Mesenteric fat pad (tissue), 1 donor: ENCODE results near the gene TTC34. TPM values are rescaled to one million over a fixed set of nuclear protein-coding genes. Genes with fewer than 3 reads are reported as not detected.
A peak's percentile ranks its signal among the peaks of the same experiment; 100 is the strongest.

Experiments
- DNase-seq: peaks from one replicate; pipeline ENCODE4 v3.0.0-alpha.2; 2020; ENCODE audit warnings: low spot score
- total RNA-seq: library from RNA; stranded (reverse); fragmentation: NEBNext Ultra II Directional; extraction: Animal tissue kit (Norgen Biotek cat#: 25700); gene quantifications from one replicate; pipeline ENCODE4 v1.2.1, GENCODE V29; 2021
- donor health status: DM: yes; HTN: yes; CAD: no.

The TTC34 gene
- total RNA-seq, 1 donor from 2014 or later: 0.35 TPM

GRCh38 chr1:2643414-2644077 is 157.9 kb downstream of the TTC34 start:
- no peak for DNase-seq

- DNase-seq: peak; percentile 96
Measured at GRCh38 chr1:2642560-2643413, 158.7 kb downstream of the TTC34 start.

DNA sequence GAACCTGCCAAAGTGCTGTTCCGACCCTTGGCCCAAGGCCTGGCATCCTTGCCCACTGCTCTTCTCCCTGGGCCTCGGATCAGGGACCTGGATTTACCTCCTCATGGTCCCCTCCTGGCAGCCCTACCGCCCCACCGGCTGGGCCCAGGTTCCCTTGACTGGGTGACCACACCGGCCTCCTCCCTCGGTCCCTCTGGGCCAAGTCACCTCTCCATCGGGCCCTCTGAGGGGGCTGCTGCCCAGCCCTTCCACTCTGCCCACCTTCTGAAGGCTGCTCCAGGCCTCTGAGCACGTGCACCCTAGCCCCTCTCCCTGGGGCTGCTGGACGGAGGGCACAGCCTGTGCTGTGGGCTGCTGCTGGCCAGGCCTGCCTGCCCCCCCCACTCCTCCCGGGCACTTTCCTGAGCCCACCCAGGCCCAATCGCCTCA is 159.3 kb downstream of the TTC34 start:
- no peak for DNase-seq

GRCh38 chr1:2641381-2642130 is 159.9 kb downstream of the TTC34 start:
- no peak for DNase-seq

GRCh38 chr1:2640626-2641025 is 160.9 kb downstream of the TTC34 start:
- DNase-seq: no peak

GRCh38 chr1:2639607-2640521 is 161.6 kb downstream of the TTC34 start:
- DNase-seq: no peak

- DNase-seq: peak; percentile 87
Measured at GRCh38 chr1:2639203-2639602, 162.3 kb downstream of the TTC34 start.

DNA sequence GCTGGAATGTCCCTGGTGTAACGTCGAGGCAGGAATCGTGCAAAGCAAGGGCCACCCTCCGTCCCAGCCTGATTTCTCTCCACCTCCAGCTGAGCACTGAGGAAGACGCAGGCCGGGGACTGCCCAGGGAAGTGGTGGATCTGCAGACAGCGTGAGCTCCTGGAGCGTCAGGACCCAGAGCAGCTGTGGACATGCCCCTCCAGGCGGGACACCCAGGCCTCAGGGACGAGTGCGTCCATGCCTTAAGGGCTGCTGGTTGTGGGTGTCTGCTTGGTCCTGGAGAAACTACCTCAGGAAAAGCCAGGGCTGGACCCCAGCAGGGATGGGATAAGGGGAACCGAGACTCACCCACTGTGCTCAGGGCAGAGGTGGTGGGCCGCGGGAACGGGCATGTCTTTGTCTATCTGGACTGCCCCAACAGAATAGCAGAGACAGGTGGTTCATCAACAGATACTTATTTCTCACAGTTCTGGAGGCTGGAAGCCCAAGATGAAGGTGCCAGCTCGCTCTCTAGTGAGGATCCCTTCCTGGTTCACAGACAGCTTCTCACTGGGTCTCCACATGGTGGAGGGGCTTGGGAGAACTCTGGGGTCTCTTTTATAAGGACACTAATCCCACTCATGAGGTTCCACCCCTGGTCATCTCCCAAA is 162.9 kb downstream of the TTC34 start:
- DNase-seq: peak; percentile 86

GRCh38 chr1:2637442-2638145 is 163.9 kb downstream of the TTC34 start:
- DNase-seq: peak; percentile 60

- peak; percentile 33 for DNase-seq
Measured at GRCh38 chr1:2636733-2637132, 164.8 kb downstream of the TTC34 start.

DNA sequence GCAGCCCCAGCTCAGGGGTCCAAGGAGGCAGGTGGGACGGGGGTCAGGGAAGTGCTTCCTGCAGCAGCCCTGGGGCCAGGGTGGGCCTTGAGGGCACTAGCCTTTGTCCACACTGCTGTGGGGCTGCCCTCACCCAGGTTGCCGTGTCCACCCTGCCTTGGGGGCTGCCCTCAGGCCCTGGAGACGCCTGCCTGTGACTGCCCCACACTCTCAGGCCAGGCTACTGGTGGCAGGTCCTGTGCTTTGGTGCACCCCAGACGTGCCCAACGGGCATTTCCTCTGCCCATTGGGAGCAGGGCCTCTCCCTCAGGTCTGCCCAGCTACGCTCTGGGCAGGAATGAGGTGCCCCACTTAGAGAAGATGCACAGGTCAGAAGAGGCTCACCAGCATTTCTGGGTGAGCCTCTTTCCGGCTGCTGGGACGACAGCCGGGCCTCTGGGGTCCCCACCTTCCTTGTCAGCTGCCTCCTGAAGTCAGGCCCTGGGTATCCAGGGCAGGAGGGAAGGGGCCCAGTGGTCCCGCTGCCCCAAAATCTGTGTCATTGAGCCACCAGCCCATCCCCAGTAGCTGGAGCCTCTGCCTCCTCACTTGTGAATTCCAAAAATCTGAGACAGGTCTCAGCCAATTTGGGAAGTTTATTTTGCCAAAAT is 166.0 kb downstream of the TTC34 start:
- peak; percentile 49 for DNase-seq

- no peak for DNase-seq
Measured at GRCh38 chr1:2633936-2634491, 167.5 kb downstream of the TTC34 start.

DNA sequence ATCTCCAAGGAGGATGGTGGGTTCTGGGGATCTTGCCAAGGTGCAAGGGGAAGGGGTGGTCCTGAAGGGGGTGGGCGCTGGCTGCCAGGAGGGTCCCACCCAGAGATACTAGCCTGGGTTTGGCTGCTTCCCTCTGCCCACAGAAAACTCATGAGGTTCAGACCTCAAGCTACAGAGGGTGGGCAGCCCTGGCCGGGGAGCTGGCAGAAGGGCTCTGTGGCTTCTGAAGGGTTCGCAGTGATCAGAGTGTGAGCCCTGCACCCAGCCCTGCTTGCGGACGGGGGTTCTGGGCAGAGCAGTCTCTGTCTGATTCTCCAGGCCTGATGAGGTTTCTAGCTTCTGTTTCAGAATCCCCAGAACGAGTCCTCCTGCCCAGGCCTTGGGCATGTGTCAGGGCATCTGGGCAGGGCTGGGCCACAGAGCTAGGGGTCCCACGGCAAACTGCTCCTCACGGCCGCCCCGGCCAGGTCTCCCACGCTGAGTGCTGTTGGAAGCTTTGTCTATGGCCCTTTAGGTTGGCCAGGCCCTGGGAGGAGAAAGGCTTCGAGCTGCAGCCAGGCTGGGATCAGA is 168.0 kb downstream of the TTC34 start:
- no peak for DNase-seq

- DNase-seq: no peak
Measured at GRCh38 chr1:2632561-2633361, 168.7 kb downstream of the TTC34 start, which contains the start of gene MMEL1. Gene MMEL1, minus strand, starts transcription at chr1:2633016. Its CDS starts 3,532 bp downstream, at chr1:2629484.

DNA sequence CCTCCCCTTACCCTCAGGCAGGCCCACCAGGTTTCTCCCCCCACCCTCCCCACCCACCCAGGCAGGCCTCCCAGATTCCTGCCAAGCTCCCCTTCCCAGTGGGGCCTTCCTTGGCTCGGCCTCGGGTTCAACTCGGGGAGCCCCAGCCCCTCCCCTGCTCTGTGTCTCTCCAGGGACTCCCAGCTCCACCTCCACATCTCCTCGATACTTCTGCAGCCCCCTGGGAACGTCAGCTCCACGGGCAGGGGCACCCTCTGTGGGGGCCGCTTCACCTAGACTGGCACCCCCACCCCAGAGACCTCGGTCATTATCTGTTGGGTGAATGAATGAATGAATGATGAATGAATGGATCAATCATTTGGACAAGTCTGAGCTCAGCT is 169.5 kb downstream of the TTC34 start:
- DNase-seq: no peak

DNA sequence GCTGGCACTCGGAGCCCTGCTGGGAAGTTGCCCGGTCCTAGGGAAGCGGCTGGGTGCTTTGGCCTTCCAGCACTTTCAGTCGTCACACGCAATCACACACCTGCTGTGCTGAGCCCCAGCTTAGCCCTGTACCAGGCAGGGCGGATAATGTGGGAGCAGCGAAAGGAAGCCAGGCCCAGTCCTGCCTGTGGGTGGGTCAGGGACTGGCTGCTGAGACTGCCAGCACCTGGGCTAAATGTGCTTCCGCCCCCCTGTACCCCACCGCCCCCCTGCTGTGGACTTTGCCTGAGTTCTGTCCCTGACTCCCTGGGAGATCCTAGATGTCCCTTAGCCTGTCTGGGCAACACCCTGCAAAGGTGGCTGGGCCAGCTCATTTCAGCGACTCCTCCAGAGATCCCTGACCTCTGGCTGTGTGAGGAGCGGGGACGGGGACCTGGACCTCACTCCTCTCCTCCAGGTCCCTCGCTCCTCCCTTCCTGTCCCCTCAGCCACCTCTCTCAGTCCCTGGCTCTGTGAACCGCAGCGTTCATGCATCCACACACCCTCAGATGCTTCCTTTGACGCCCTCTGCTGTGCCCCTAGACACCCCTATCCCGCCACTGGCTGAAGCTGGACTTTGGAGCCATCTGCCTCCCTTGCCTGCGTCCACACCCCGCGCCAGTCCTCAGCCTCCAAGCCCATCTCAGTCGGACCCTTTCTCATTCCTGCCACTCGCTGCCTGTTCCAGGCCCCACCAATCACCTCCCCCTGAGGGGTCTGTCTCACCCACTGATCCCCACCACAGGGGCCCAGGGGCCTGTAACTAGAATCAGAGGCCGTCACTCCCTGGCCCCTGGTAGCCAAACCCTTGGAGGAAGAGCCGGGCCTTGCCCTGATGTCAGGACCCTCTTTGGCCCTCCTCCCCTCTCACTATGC is 170.1 kb downstream of the TTC34 start:
- DNase-seq: no peak
